ENCODE data around the gene VAV3. TPM values are rescaled to one million over a fixed set of nuclear protein-coding genes. Genes with fewer than 3 reads are reported as not detected.

VAV3 gene
- total RNA-seq, 4 donors from 2014 or later = 117 to 239 (median 135) TPM

- Histone ChIP-seq H3K4me1 (no peaks in the 10 kb centered on the region), H3K9me3 (no peaks in the 10 kb centered on the region), H3K27ac (no peak overlapping the region), H3K4me3 (no peak overlapping the region), H3K36me3 (no peaks in the 10 kb centered on the region), H3K27me3 (no peaks in the 10 kb centered on the region)
- no peak for DNase-seq (ENCODE audit: low spot score in 2 of 2)
- 90% methylated on average over 6 of the region's 6 CpGs for WGBS
- TF ChIP-seq POLR2AphosphoS5 (IDR thresholded peaks at IDR 0.05) (no peak), CTCF (IDR thresholded peaks at IDR 0.05) (no peak), POLR2A (IDR thresholded peaks at IDR 0.05) (no peak), EP300 (IDR thresholded peaks at IDR 0.05) (no peak)
Observed at GRCh38 chr1:107762751-107763390, 202.1 kb downstream of the VAV3 start.

- H3K4me1 ChIP-seq = no peaks in the 10 kb centered on the region
- no peak overlapping the region for H3K27ac ChIP-seq
- DNase-seq (ENCODE audit: low spot score in 2 of 2) = no peak
- H3K27me3 ChIP-seq = no peaks in the 10 kb centered on the region
- H3K36me3 ChIP-seq = no peaks in the 10 kb centered on the region
- TF ChIP-seq EP300 (IDR thresholded peaks at IDR 0.05) (no peak), CTCF (IDR thresholded peaks at IDR 0.05) (no peak), POLR2AphosphoS5 (IDR thresholded peaks at IDR 0.05) (no peak), POLR2A (IDR thresholded peaks at IDR 0.05) (no peak)
- H3K9me3 ChIP-seq = no peaks in the 10 kb centered on the region
- 98% methylated on average over 3 of the region's 3 CpGs for WGBS
- H3K4me3 ChIP-seq = no peak overlapping the region
Observed at GRCh38 chr1:107760065-107760464, 204.9 kb downstream of the VAV3 start.

GRCh38 chr1:107750364-107750959 lies 214.5 kb downstream of the VAV3 start:
- Histone ChIP-seq H3K9me3 (no peaks in the 10 kb centered on the region), H3K36me3 (no peaks in the 10 kb centered on the region), H3K27ac (no peak overlapping the region), H3K4me1 (no peaks in the 10 kb centered on the region), H3K27me3 (no peaks in the 10 kb centered on the region), H3K4me3 (no peak overlapping the region)
- 37% methylated on average over 6 of the region's 6 CpGs for WGBS
- TF ChIP-seq POLR2AphosphoS5 (IDR thresholded peaks at IDR 0.05) (no peak), CTCF (IDR thresholded peaks at IDR 0.05) (peak; percentile 29 to 57)
- no peak for DNase-seq (ENCODE audit: low spot score in 2 of 2)

- H3K36me3 ChIP-seq = no peaks in the 10 kb centered on the region
- TF ChIP-seq CTCF (IDR thresholded peaks at IDR 0.05) (peak in 1 of 2 donors; percentile 24), POLR2AphosphoS5 (IDR thresholded peaks at IDR 0.05) (no peak)
- H3K27ac ChIP-seq = no peak overlapping the region
- H3K27me3 ChIP-seq = no peaks in the 10 kb centered on the region
- 41% methylated on average over 2 of the region's 2 CpGs for WGBS
- H3K4me3 ChIP-seq = no peak overlapping the region
- no peaks in the 10 kb centered on the region for H3K4me1 ChIP-seq
- DNase-seq (ENCODE audit: low spot score in 2 of 2) = no peak
- no peaks in the 10 kb centered on the region for H3K9me3 ChIP-seq
Observed at GRCh38 chr1:107748531-107748930, 216.4 kb downstream of the VAV3 start.

GRCh38 chr1:107741242-107741641 lies 223.7 kb downstream of the VAV3 start:
- peaks cover 3% of the 10 kb centered on the region for H3K4me1 ChIP-seq
- DNase-seq (ENCODE audit: low spot score in 2 of 2) = no peak
- WGBS = 88% methylated on average over 4 of the region's 4 CpGs
- H3K36me3 ChIP-seq = no peaks in the 10 kb centered on the region
- H3K9me3 ChIP-seq = no peaks in the 10 kb centered on the region
- no peaks in the 10 kb centered on the region for H3K27me3 ChIP-seq
- TF ChIP-seq CTCF (IDR thresholded peaks at IDR 0.05) (no peak), POLR2AphosphoS5 (IDR thresholded peaks at IDR 0.05) (no peak), EP300 (IDR thresholded peaks at IDR 0.05) (no peak), POLR2A (IDR thresholded peaks at IDR 0.05) (no peak)
- H3K27ac ChIP-seq = no peak overlapping the region
- no peak overlapping the region for H3K4me3 ChIP-seq
